AG08395 (cell line): ENCODE data around the gene ZBTB8B.
"Not testable (repeated sequence)": the region's sequence is repeated elsewhere in the genome, so short reads cannot be mapped to it uniquely, and the experiment has no call there.

ENCODE experiments used
- DNase-seq: peaks from one replicate; pipeline ENCODE4 v3.0.0; 2012; ENCODE audit warnings: mixed read lengths, low spot score

ZBTB8B gene

GRCh38 chr1:32470431-32470830 is 5.6 kb downstream of the ZBTB8B start:
- no peak for DNase-seq

- no peak for DNase-seq
Measured at GRCh38 chr1:32470991-32471694, 6.3 kb downstream of the ZBTB8B start.

- no peak for DNase-seq
Measured at GRCh38 chr1:32471695-32472362, 7.0 kb downstream of the ZBTB8B start.

GRCh38 chr1:32472966-32473365 is 8.1 kb downstream of the ZBTB8B start:
- not testable (repeated sequence) for DNase-seq

GRCh38 chr1:32474954-32475353 is 10.1 kb downstream of the ZBTB8B start:
- no peak for DNase-seq

- DNase-seq = no peak
Measured at GRCh38 chr1:32480003-32480402, 15.1 kb downstream of the ZBTB8B start.

- DNase-seq = no peak
Measured at GRCh38 chr1:32480761-32481160, 15.9 kb downstream of the ZBTB8B start.

- DNase-seq = not testable (repeated sequence)
Measured at GRCh38 chr1:32481788-32482187, 16.9 kb downstream of the ZBTB8B start.

GRCh38 chr1:32485554-32486255 is 20.8 kb downstream of the ZBTB8B start:
- DNase-seq = no peak

- no peak for DNase-seq
Measured at GRCh38 chr1:32486463-32487113, 21.7 kb downstream of the ZBTB8B start.

- no peak for DNase-seq
Measured at GRCh38 chr1:32487182-32487581, 22.3 kb downstream of the ZBTB8B start.

- DNase-seq = no peak
Measured at GRCh38 chr1:32489774-32490454, 25.0 kb downstream of the ZBTB8B start.

- DNase-seq = no peak
Measured at GRCh38 chr1:32491386-32491785, 26.5 kb downstream of the ZBTB8B start.

- DNase-seq = no peak
Measured at GRCh38 chr1:32494196-32494595, 29.3 kb downstream of the ZBTB8B start.

GRCh38 chr1:32494711-32495337 is 30.0 kb downstream of the ZBTB8B start:
- no peak for DNase-seq

GRCh38 chr1:32496127-32496526 is 31.3 kb downstream of the ZBTB8B start:
- DNase-seq = peak; percentile 29

- DNase-seq = no peak
Measured at GRCh38 chr1:32498751-32499150, 33.9 kb downstream of the ZBTB8B start.

- DNase-seq = peak; percentile 85
Measured at GRCh38 chr1:32500387-32501209, 35.7 kb downstream of the ZBTB8B start.

- DNase-seq = no peak
Measured at GRCh38 chr1:32501865-32502264, 37.0 kb downstream of the ZBTB8B start.

- DNase-seq = no peak
Measured at GRCh38 chr1:32503153-32503552, 38.3 kb downstream of the ZBTB8B start.

- DNase-seq = no peak
Measured at GRCh38 chr1:32507021-32507420, 42.1 kb downstream of the ZBTB8B start.
